ENCODE results near the gene B3GLCT.

B3GLCT gene

DNA sequence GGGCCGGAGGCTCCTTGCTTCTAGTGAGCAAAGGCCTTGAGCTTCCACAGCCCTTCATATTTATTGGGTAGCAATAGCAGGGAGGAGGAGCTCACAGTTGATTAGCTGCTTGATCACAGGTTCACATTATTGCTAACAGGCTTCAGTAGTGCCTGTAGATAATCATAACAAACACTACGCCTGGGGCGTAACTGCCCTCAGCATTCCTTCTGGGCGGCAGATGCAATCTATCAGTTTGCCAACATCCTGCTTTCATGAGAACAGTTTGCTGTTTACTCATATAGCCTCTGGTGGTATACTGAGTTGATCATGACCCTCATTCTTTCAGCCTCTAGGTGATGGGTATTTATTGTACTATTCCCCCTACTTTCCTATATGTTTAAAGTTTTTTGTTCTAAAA lies 149.4 kb downstream of the B3GLCT start:
- DNase-seq (ENCODE audit: low read depth, low spot score), result no peak

- no peak for DNase-seq (ENCODE audit: low read depth, low spot score)
These were observed 150.8 kb downstream of the B3GLCT start for GRCh38 chr13:31350560-31350959.

- DNase-seq (ENCODE audit: low read depth, low spot score), result no peak
These were observed 151.6 kb downstream of the B3GLCT start for GRCh38 chr13:31351376-31351775.

GRCh38 chr13:31352467-31352866 lies 152.7 kb downstream of the B3GLCT start:
- no peak for DNase-seq (ENCODE audit: low read depth, low spot score)

DNA sequence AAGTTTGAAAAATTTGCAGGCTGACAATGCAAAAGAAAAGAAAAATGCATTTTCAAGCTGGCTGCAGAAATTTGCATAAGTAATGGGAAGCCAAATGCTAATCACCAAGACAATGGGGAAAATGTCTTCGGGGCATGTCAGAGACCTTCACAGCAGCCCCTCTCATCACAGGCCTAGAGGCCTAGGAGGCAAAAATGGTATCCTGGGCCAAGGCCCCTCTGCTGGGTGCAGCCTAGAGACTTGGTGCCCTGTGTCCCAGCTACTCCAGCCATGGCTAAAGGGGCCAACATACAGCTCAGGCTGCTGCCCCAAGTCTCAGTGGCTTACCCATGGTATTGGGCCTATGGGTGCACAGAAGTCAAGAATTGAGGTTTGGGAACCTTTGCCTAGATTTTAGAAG lies 155.2 kb downstream of the B3GLCT start:
- DNase-seq (ENCODE audit: low read depth, low spot score), result no peak

DNA sequence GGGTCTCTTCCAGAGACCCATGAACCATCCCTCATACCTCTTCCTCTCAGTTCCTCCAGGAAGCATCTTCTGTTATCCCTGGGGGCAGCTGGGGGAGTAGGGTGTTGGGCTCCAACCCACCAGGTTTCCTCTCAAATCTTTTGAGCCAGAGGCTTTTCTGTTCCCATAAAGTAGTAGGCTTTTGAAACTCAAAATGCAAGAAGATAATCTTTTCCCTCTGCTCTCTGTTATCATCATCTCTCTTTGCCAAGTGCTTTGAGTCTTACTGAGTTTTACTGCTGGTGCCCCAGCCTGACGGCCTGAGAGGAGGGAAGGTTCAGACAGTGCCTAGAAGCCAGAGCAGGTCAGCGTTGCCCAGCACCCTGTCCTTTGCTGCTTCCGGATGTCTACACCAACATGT lies 157.2 kb downstream of the B3GLCT start:
- no peak for DNase-seq (ENCODE audit: low read depth, low spot score)

GRCh38 chr13:31357581-31357980 lies 157.8 kb downstream of the B3GLCT start:
- no peak for DNase-seq (ENCODE audit: low read depth, low spot score)

- DNase-seq (ENCODE audit: low read depth, low spot score), result no peak
These were observed 161.9 kb downstream of the B3GLCT start for GRCh38 chr13:31361673-31362072.

DNA sequence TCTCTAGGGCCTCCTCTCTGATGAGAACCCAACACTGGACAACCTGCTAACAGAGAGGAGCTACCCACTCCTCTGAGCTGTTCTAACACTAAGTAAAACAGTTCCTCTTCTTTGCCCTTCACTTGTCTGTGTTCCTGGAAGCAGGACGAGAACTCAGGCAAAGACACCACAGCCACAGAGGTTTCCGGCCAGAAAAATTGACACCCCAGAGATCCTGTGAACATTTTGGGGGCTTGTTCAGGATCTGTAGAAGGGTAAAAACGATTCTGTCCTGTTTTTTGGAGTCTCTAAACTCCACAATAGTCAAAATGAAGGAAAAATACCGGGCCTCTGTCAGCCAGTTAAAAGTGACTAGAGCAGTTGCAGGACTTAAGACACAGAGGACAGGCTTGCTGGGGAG lies 165.9 kb downstream of the B3GLCT start:
- no peak for DNase-seq (ENCODE audit: low read depth, low spot score)

DNA sequence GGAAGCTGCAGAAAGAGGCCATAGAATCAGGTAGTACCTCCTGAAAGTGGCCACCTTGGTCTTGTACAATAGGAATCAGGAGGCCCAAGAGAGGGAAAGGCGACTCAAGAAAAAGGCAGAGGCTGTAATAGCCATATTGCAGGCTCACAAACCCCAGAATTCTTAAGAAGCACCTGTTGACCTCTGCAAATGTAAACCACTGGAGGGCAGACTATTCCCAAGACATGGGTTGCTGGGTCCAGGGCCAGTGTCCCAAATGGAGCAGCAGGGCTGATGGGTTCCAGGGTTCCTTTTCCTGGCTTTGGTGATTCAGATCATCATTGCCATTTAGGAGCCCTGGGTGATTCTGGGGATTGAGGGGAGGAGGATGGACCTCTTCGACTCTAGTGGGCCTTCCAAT lies 167.6 kb downstream of the B3GLCT start:
- no peak for DNase-seq (ENCODE audit: low read depth, low spot score)

GRCh38 chr13:31369213-31369612 lies 169.4 kb downstream of the B3GLCT start:
- DNase-seq (ENCODE audit: low read depth, low spot score), result no peak

DNA sequence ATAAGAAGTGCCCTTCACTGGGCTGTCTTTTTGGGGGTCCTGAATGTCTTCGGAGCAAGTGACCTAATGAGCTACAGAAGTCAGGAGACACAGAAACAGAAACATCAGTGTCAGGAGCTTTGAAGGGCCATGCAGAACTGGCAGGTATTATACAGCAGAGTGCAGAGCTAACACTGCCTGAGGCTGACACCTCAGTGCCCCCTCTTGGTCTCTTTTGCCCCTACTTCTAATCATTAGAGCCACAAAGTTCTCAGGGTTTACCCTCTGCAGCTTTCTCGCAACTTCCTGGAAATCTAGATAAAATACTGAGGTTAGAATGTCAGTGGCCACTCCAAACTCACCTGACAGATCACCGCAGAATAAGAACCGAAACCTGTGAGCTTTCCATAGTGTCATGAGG lies 172.7 kb downstream of the B3GLCT start:
- no peak for DNase-seq (ENCODE audit: low read depth, low spot score)

DNA sequence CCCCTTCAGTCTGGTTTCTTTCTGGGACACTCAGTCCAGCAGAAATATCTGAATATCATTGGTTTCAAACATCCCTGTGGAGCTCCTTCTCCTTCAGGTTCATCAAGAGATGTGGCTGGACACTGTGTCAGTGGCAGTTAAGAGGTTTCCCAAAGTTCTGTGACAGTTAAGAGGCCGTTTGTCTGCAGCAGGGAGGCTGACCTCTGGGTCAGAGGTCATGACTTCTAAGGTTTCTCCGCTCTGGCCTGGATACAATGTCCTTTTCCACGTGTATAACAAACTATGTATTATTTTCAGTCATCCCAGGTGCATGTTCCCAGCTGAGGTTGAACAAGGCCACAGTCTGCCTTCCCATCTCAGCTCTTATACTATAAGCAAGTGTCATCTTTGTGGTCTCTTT lies 174.9 kb downstream of the B3GLCT start:
- no peak for DNase-seq (ENCODE audit: low read depth, low spot score)

GRCh38 chr13:31377946-31378345 lies 178.2 kb downstream of the B3GLCT start:
- DNase-seq (ENCODE audit: low read depth, low spot score), result no peak

GRCh38 chr13:31380715-31381114 lies 180.9 kb downstream of the B3GLCT start:
- no peak for DNase-seq (ENCODE audit: low read depth, low spot score)

All from iPS DF 19.7 (cell line).